Fibroblast of peridontal ligament (primary cell): ENCODE results near the gene STRA8.
A peak's percentile ranks its signal among the peaks of the same experiment; 100 is the strongest.

Experiments used
- DNase-seq: peaks from one replicate; pipeline ENCODE4 v3.0.0-alpha.2; 2010; ENCODE audit errors: extremely low read depth

Gene STRA8

DNA sequence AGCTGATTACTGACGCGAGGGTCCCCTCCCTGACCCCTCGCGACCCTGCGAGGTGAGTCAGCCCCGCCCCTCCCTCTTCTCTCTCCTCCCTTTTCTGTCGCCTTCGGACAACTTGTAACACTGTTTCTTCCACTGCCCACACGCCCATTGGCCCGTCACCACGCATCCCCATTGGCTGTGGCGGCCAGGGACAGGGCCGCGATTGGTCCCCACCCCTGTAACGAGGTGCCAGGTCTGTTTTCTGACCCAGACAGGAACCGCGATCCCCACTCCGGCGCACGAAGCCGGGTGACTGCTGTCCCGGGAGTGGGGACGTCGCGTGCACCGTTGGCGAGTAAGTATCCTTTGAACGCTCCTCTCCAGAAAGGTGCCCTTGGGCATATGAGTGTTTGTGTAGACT is at the start of gene STRA8:
Gene STRA8, plus strand, starts transcription at position 269 of the 400 bp plus-strand sequence. CDS start 6,687 bp downstream, outside the sequence.
- no peak for DNase-seq

- no peak for DNase-seq
These were observed 49.3 kb upstream of the STRA8 start for GRCh38 chr7:135184254-135184841.

- DNase-seq, result no peak
These were observed 48.0 kb upstream of the STRA8 start for GRCh38 chr7:135185471-135186260.

- DNase-seq, result no peak
These were observed 47.4 kb upstream of the STRA8 start for GRCh38 chr7:135186261-135186540.

DNA sequence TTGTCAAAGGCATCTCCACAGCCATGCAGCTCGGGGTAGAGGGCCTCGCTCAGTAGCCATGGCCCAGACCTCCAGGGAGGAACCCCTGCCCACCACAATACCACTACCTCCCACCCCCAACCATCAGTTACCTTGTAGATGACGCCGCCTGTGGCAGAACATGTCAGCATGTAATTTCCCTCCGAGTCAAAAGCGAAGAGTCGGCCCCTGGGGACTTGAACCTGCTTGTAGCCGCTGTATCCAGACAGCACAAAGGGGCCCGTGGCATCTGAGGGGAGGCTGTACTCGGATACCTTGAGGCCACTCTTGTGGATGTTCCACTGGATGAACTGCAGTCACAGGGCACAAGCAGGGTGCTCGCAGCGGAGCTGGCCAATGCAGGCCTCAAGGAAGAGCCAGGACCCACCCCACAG is 46.8 kb upstream of the STRA8 start:
- DNase-seq, result no peak

GRCh38 chr7:135188298-135188984 is 45.2 kb upstream of the STRA8 start:
- no peak for DNase-seq

DNA sequence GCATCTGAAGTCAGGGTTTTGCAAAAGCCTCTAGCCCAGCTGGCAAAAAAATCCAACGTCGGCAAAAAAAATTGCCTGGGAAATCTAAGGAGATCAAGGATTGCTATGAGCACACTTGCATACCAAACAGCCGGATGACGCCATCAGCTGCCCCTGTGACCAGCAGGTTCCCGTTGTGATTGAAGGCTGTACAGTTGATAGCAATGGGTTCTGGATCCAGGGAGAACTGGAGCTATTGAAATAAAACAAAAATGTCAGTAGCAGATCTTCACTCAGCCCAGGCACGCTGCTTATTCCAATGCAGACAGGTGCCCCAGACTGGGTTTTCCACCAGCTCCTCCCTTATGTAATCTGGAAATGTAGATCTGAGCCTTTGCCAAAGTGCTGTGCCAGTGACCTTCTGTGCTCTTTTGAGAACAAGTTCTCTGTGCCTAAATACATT is 44.4 kb upstream of the STRA8 start:
- DNase-seq, result no peak

GRCh38 chr7:135189961-135190360 is 43.7 kb upstream of the STRA8 start:
- DNase-seq, result peak; percentile 81

DNA sequence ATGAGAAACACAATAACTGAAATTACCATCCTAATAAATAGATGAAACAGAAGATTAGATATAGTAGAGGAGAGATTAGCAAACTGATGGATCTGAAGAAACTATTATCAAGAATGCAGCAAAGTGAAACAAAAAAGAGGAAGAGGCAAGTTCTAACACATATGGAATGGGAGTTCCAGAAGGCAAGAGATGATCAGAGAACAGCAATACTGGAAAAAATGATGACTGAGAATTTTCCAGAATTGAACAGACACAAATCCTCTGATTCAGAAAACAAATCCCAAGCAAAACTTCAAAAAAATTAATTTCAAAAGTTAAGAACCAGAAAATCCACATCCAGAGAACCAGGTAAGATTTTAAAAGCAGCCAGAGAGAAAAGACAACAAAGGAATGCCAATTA is 42.9 kb upstream of the STRA8 start:
- no peak for DNase-seq

DNA sequence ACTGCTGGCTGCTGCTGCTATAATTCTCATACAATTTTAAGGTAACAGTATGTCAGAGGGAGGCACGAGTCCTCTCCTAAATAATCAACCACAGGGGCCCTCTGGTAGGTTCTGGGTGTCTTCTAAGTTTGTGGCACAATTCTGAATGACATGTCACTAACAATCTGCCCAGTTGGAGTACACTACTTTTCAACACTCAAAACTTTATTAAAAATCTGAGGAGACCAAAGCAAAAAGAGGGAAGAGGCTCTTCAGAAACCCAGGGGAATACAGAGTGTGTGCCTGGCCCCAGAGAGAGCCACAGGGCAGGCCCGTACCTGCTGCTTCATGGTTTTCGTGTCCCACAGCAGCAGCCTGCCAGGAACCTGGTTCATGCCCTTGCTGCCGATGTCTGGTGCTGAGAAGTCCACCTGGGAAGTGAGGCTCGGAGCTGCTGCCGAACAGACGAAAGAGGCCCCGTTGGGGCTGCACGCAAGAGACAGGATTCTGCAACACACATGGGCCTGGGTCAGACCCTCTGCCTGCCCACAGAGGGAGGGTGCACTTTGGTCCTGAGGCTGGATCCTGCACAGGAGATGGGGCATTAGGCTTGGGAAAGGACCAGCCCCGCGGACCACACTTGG is 40.6 kb upstream of the STRA8 start:
- no peak for DNase-seq

DNA sequence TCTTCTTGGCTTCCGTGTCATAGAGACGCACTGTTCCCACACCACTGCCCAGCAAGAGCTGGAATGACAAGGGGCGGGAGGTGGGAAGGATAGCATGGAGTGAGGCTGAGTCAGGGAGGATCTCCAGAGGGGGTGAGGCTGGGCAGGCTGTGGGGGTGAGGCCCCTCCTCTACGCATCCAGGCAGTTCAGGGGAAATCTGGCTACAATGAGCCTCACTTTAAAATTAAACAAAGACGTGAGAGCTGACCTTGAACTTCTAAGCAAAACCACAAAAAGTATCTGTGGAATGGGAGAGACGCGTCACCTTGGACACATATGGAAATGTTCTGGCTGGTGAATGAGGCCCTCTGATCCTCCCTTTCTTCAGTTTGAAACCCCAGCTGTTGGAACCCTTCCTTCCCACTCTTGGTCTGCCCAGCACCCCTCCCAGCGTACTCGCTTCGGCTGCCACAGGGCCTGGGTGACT is 40.0 kb upstream of the STRA8 start:
- peak; percentile 92 for DNase-seq

DNA sequence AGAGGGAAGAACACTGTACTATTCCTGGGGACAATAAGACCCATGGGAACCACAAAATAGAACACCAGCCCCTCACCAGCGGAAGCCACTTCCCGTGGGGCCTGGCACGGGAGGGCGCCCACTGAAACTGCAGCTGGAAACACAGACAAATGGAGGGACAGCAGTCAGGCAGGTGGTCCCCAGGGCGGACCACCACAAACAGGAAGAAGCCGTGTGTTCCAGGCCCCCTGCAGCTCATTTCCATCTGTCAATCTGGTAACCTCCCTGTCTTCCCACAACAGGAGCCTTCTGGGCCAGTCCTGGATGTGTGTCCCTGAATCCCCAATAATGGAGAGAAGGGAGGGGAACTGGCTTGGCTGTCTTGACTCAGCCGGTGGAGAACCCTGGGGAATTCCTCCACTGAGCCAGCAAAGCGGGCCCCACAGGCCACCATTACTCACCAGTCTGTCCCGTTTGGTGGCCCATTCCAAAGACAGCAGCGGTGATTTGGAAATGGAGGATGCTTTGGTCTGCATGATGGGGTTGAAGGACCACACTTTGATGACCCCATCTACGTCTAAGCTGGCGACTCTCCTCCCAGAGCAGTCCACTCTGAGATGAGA is 39.0 kb upstream of the STRA8 start:
- no peak for DNase-seq

- DNase-seq, result no peak
These were observed 38.5 kb upstream of the STRA8 start for GRCh38 chr7:135195156-135195555.

- DNase-seq, result no peak
These were observed 37.5 kb upstream of the STRA8 start for GRCh38 chr7:135195968-135196629.

GRCh38 chr7:135197343-135197742 is 36.3 kb upstream of the STRA8 start:
- DNase-seq, result no peak

DNA sequence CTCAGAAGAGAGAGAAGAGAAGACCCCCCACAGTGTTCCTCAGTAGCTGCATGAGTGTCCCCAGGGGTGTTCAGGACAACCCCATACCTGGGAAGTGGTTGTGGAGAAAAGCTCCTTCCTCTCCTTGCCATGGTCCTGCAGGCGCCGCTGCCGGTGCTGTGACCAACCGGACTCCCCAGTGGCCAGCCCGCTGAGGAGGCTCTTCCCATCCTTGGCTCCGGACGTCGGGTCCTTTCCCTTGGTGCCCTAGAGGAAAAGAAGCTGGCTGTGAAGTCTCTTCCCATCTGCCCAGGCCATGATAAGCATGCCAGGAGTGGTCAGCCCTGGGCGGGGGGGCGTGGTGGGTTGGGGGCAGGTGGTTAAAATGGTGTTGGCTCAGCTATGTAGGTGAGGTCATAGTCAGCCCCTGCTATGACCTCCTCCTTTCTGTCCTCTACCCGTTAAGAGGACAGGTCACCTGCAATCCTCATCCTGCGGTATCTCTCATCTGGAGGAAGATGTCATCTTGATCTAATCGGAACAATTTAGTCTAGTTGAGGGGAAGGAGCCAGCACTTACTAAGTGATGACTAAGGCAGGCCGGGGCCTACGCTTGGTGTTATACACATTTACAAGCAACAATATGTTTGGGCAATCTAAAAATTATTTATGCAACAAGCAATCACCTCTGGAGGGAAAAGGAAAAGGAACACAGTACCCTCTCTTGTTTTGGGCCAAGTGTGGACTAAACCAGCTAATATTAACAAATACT is 35.6 kb upstream of the STRA8 start:
- no peak for DNase-seq

GRCh38 chr7:135199439-135199838 is 34.2 kb upstream of the STRA8 start:
- DNase-seq, result no peak

GRCh38 chr7:135200821-135201331 is 32.8 kb upstream of the STRA8 start:
- DNase-seq, result peak; percentile 8

GRCh38 chr7:135201350-135201749 is 32.3 kb upstream of the STRA8 start:
- no peak for DNase-seq

DNA sequence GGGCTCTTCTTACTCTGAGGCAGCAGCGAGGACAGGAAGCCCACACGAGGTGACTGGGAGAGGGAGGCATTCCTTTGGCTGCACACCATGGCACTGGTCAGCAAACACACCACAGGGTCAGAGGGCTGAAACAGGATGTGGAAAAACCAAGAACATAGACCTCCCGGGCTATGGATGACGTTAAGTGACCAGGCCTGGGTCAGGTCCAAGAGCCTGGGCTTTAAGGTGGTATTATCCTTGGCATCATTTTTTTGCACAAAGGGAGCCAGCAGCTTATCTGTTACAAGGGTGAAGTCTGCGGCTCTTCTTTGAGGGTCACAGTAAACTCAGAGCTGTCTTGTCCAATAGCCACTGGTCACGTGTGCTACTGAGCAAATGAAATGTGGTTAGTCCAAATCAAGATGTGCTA is 29.3 kb upstream of the STRA8 start:
- no peak for DNase-seq

GRCh38 chr7:135204876-135205275 is 28.8 kb upstream of the STRA8 start:
- no peak for DNase-seq
